Osteoblast (primary cell): ENCODE measurements around the gene CFAP97D2. TPM values are rescaled to one million over a fixed set of nuclear protein-coding genes. Genes with fewer than 3 reads are reported as not detected.

Experiments used
- DNase-seq: peaks from one replicate; pipeline ENCODE4 v3.0.0; 2011; ENCODE audit warnings: low spot score, mixed read lengths; ENCODE audit not compliant: insufficient read length; ENCODE audit errors: missing footprints
- H2AFZ ChIP-seq: 2 replicates; pipeline ENCODE4 v1.6.0; 2011; ENCODE audit warnings: mild to moderate bottlenecking, low read length
- H3K27ac ChIP-seq: 2 replicates; pipeline ENCODE4 v1.5.1; 2011; ENCODE audit warnings: mild to moderate bottlenecking, low read depth, low read length, moderate library complexity
- H3K27me3 ChIP-seq: 2 replicates; pipeline ENCODE4 v1.6.0; 2012; ENCODE audit warnings: mild to moderate bottlenecking, control low read depth, inconsistent platforms, low read length, moderate library complexity; ENCODE audit not compliant: insufficient read depth
- H3K36me3 ChIP-seq: 2 replicates; pipeline ENCODE4 v1.5.1; 2011; ENCODE audit warnings: mild to moderate bottlenecking, low read length, control low read depth, moderate library complexity; ENCODE audit not compliant: insufficient read depth
- H3K4me1 ChIP-seq: 2 replicates; pipeline ENCODE4 v1.5.1; 2011; ENCODE audit warnings: mild to moderate bottlenecking, low read length, control low read depth, moderate library complexity; ENCODE audit not compliant: insufficient read depth
- H3K4me2 ChIP-seq: 2 replicates; pipeline ENCODE4 v1.6.0; 2011; ENCODE audit warnings: mild to moderate bottlenecking, low read length; ENCODE audit not compliant: insufficient read depth
- H3K4me3 ChIP-seq: fragments of 200-600 bp; sonication (generic); 3 replicates; pipeline ENCODE4 v1.5.1; 2012; ENCODE audit warnings: mild to moderate bottlenecking, low read length, inconsistent platforms; ENCODE audit not compliant: insufficient read depth
- H3K79me2 ChIP-seq: 2 replicates; pipeline ENCODE4 v1.6.0; 2012; ENCODE audit warnings: mild to moderate bottlenecking, low read length, control low read depth, inconsistent platforms; ENCODE audit not compliant: insufficient read depth
- H3K9me3 ChIP-seq: 2 replicates; pipeline ENCODE4 v1.5.1; 2011; ENCODE audit warnings: low read depth, low read length, control low read depth
- H4K20me1 ChIP-seq: 2 replicates; pipeline ENCODE4 v1.6.0; 2012; ENCODE audit warnings: mild to moderate bottlenecking, low read length, control low read depth; ENCODE audit not compliant: insufficient read depth
- CTCF ChIP-seq: IDR thresholded peaks from 2 replicates; pipeline ENCODE4 v1.5.1; 2011; ENCODE audit warnings: mild to moderate bottlenecking, low read depth, low read length, moderate library complexity; ENCODE audit errors: extremely low read depth
- total RNA-seq: library from RNA; depleted of rRNA; stranded (reverse); fragments of >200 nt; gene quantifications from 2 replicates; pipeline ENCODE4 v1.2.3, GENCODE V29; 2012

Gene CFAP97D2
- total RNA-seq, result not detected in 2 replicates

DNA sequence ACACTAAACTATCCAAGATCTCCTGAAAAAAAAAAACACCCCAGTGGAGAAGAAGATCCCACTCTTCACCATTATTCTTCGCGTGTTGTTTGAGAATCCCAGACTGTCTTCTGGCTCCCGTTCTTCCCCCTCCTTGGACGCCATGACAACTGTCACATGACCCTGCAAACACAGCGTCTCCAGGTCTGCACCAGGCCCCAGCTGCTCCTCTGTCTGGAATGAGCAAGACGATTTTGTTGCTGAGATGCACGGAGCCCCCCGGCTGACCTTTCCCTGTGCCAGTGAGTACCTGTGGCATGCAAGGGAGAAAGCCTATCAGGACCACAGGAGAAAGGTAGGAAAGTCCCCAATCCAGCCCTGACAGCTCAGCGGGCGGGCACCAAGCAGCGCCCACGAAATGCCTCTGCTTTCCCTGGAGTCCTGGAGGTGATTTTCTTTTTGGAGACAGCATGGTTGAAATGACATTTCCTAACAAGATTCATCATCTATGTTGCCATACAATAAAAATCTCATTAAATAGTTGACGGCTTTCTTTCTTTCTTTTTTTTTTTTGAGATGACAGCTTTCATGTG, at the start of gene CFAP97D2:
Gene CFAP97D2, plus strand, starts transcription at position 171 of the 572 bp plus-strand sequence. Its CDS starts 74 bp downstream, at position 245.
- Histone ChIP-seq H4K20me1 (no peaks in the 10 kb centered on the region), H3K27ac (no peak within 1 kb of the TSS), H3K27me3 (peaks cover 36% of the 10 kb centered on the region), H3K9me3 (no peaks in the 10 kb centered on the region), H2AFZ (peak within 1 kb of the TSS; percentile 6), H3K36me3 (no peaks in the 10 kb centered on the region), H3K4me3 (no peak within 1 kb of the TSS), H3K79me2 (no peaks in the 10 kb centered on the region), H3K4me2 (no peak within 1 kb of the TSS), H3K4me1 (no peaks in the 10 kb centered on the region)
- peak; percentile 34 for DNase-seq
- no peak for TF ChIP-seq CTCF

- Histone ChIP-seq H4K20me1 (peaks cover 24% of the 10 kb centered on the region), H3K4me3 (peak overlapping the region; percentile 98), H3K79me2 (peaks cover 73% of the 10 kb centered on the region), H3K4me2 (peak overlapping the region; percentile 85), H3K27ac (peak overlapping the region; percentile 98), H3K4me1 (peaks cover 41% of the 10 kb centered on the region), H3K9me3 (no peaks in the 10 kb centered on the region), H3K27me3 (no peaks in the 10 kb centered on the region), H2AFZ (no peak overlapping the region), H3K36me3 (peaks cover 5% of the 10 kb centered on the region)
- no peak for DNase-seq
- no peak for TF ChIP-seq CTCF
Measured at GRCh38 chr13:114129649-114130062, 49.4 kb upstream of the CFAP97D2 start.

DNA sequence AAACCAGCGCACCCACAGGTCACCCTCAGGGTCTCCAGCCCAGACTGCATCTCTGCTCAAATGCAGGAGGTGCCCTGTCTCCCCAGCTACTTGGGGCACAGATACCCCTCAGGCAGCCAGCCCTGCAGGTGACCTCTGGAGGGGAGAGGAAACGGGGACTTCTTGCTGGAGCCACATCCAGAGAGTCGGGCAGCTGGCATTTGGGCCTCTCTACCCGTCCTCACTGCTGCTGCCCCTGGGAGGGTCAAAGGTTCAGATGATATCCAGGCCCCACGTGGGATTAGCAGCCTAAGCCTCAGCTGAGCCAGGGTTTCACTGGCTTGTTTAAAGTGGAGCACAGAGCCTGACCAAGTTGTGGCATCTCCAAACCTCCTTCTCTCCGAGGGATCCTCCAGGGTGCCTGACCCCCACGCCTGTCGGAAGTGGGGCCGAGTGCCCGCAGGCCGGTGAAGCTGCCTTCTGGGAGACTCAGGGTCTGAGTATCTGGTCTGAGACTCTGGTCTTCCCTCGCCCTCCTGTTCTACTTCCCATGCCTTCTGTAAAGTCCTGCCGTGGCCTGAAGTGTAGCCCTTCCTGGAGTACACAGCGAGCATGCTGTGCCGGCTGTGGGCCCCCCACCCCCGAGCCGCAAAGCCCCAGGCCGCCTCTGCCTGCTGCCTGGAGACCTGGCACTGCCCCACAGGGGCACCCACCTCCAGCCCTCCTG, 48.8 kb upstream of the CFAP97D2 start:
- H3K36me3 ChIP-seq, result peaks cover 5% of the 10 kb centered on the region
- no peak overlapping the region for H2AFZ ChIP-seq
- H3K27ac ChIP-seq, result peak overlapping the region; percentile 98
- no peak for DNase-seq
- H4K20me1 ChIP-seq, result peaks cover 20% of the 10 kb centered on the region
- H3K4me3 ChIP-seq, result peak overlapping the region; percentile 98
- H3K9me3 ChIP-seq, result no peaks in the 10 kb centered on the region
- peaks cover 38% of the 10 kb centered on the region for H3K4me1 ChIP-seq
- H3K27me3 ChIP-seq, result no peaks in the 10 kb centered on the region
- H3K4me2 ChIP-seq, result peak overlapping the region; percentile 85
- H3K79me2 ChIP-seq, result peaks cover 67% of the 10 kb centered on the region
- no peak for TF ChIP-seq CTCF

DNA sequence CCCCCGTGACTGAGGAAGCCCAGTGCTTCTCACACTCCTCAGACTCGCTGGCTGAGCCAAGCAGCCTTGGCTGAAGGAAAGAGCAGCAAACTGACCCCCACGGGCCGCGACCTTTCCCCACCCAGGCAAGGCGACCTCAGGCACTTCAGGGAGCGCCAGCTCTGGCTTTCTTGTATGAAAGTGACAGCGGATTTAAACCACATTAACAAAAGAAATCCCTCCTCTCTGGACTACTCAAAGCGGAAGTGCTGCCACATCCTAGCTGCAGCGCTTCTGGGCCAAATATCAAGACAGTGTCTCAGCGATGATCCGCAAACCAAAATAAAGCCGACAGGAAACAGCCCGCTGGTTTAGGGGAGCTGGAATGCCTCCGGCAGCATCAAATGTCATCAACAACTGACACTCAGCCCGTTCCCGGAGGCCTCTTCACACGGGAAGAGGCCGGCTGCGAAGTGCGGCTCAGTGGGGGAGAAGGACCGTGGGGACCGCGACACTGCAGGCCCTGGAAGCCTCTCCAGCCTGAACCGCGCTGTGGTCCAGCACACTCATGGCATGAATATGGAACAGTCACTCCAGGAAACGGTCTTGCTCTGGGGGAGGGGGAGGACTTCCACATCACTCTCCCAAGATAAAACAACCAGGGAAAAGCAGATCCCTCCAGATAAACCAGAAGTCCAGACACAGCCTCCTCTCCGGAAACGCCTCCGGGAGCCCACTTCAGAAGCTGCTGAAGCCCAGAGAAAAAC, 48.0 kb upstream of the CFAP97D2 start:
- no peak for TF ChIP-seq CTCF
- Histone ChIP-seq H3K27me3 (no peaks in the 10 kb centered on the region), H3K4me3 (peak overlapping the region; percentile 98), H3K27ac (peak overlapping the region; percentile 98), H3K4me2 (peak overlapping the region; percentile 85), H3K9me3 (no peaks in the 10 kb centered on the region), H3K79me2 (peaks cover 61% of the 10 kb centered on the region), H4K20me1 (peaks cover 16% of the 10 kb centered on the region), H3K36me3 (peaks cover 5% of the 10 kb centered on the region), H3K4me1 (peaks cover 38% of the 10 kb centered on the region), H2AFZ (peak overlapping the region; percentile 80)
- DNase-seq, result peak; percentile 99
